ENCODE measurements around the gene NFATC2. TPM values are rescaled to one million over a fixed set of nuclear protein-coding genes. Genes with fewer than 3 reads are reported as not detected.

NFATC2 gene
- 1.6 TPM for polyA plus RNA-seq (ENCODE audit: insufficient read length)
- long read RNA-seq, donor 1 = 0 reads
- long read RNA-seq, donor 2 = 0 reads
- long read RNA-seq, donor 3 = 0 reads
- long read RNA-seq, donor 4 = 0 reads
- long read RNA-seq, donor 5 = 0 reads
- long read RNA-seq, donor 6 = 0 reads
- long read RNA-seq, donor 7 = 0 reads
- long read RNA-seq, donor 8 = 0 reads

DNA sequence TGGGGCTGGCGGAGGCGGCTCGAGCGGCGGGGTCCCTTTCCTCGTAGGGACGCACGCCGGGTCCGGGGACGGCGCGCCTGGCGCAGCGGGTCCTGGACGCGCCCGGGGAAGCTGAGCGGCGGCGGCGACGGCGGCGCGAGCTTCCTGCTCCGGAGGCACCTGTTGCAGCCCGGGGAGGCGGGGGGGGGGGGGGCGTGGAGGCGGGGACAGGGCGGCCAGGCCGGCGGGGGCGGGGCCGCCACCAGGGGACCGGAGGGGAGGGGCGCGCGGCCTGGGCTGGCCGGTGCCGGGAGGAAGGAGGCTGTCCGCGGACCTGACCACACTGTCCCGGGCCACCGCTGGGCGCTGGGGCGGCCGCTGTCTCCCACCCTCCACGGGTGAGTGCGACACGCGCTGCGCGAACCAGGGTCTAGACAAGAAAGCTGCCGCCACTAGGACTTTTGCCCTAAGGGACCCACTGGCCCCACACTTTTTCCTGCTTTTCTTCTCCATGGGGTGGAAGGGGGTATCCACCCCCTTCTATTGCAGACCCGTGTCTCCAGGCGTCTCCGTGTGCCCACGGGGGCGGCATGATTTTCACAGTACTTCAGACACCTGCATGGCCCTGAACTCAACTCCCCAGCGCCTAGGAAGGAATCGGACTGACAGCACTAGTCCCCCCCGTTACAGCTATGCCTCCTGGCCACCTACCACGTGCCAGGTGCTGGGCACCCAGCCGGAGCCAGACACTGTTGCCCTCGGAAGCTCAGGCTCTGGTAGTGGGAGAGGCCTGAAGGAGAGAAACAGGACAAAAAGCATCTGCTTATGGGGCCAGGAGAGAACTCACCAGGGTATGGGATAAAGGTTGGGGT is at the start of gene NFATC2:
NFATC2 (minus strand) TSS at position 149 of the 851 bp plus-strand sequence. CDS start 220 bp downstream, outside the sequence.
- no peak for DNase-seq

DNA sequence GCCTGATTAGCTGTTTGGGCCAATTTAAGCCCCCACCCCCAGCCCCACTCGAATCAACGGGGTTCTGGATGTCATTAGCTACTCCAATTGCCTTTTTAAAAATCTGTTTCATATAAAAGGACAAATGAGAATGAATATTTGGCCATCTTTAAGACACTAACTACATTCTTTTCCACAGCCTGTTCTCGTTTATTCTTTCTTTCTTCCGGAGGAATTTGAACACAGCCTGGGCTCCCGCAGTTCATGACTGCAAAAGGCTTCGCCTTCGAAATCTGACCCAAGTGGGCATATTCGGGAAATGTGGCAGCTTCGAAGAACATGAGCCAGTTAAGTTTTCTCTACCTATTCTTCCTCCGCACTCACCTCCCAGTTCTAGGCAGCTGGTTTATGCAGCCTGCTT is 49.4 kb upstream of the NFATC2 start:
- no peak for DNase-seq

DNA sequence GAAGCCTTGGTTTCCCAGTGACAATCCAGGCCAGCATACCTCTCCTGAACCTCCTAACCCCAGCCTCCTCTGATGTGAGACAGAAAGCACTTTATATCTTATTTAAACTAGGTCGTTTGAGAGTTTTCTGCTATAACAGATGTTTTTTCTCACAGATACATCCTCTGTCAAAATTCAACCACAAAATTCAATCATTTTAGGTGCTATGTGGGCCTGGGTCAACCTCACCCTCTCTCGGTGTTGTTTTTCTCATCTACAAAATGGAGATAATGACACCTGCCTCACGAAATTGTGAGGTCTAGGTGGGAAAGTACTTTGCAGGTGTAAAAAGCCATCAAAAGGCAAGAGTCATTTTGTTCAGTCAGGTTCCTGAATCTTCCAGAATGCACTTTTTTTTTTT is 46.2 kb upstream of the NFATC2 start:
- no peak for DNase-seq

DNA sequence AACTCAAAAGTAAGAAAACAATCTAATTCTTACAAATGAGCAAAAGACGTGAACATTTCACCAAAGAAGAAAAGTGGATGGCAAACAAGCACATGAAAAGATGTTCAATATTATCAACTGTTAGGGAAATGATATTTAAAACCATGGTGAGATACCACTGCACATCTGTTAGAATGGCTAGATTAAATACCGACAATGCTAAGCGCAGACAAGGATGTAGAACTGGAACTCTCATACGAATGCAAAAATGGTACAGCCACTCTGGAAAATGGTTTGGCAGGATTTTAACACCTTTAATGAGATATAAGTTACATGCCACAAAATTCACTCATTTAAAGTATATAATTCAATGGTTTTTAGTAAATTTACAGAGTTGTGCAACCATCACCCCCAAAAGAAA is 44.6 kb upstream of the NFATC2 start:
- DNase-seq = no peak

DNA sequence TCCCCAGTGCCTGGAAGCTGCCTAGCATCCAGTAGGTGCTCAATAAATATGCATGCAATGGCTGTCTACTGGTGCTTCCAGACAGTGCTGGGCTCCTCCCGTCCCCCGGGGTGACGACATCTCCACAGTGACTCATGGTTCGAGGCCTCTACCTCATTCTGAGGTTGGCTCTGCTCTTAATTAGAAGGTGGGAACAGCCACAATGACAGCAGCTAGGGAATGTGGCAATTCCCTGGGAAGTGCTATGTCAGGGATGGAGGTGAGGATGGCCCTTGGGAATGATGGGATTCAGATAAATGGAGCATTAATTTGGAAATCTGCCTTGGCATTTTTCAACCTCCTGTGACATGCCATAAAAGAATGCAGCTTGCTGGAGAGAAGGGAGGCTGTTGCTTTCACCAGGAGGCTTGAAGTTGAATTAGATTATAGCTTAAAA is 43.5 kb upstream of the NFATC2 start:
- no peak for DNase-seq

DNA sequence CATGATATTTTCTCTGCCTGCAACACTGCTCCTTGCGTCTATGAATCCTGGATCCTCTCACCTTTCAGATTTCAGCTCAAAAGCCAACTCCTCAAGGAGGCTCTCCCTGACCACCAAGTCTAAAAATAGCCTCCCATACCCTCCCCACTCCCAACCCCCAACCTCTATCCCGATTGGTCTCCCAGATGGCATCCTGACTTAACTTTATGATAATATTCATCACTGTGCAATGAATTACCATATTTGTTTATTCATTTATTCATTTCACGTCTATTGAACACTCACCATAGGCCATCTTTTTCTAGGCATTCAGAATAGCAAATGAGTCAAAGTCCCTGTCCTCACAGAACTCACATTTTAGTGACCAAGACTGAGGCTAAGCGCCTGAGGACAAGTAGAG is 42.6 kb upstream of the NFATC2 start:
- no peak for DNase-seq

DNA sequence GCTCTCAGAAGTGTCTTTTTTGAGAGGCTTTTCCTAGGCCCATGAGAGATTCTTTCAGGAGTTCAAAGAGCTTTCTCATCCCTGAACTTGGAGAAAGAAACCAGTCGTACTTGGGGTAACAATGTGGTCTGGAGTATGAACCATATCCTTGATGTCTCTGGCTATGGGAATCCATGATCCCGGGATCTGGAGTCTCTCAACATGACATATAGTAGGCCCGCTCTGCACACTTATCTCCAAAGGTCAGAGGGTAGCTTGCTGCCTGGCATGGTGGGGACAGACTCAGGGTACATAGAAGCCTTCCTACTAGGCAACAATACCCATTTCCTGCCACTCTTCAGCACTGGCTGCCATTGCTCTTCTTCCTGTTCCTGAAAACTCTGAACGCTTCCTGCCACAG is 42.2 kb upstream of the NFATC2 start:
- no peak for DNase-seq

DNA sequence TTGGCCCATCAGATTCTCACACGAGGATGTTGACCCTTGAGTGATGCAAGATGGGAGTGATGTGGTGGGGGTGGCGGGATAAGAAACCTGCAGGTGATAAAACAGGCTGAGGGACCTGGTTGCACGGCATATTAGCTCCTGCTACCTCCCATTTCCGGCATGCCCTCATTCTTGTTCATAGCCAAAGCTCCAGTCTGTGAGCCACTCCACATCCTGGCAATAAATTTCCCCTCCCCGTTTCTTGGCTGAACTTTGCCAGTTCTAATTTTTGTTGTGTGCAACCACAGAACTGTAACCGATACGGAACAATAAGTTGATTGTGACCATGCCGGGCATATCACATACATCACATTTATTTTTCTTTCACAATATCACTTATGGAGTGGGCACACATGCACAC is 41.6 kb upstream of the NFATC2 start:
- no peak for DNase-seq

DNA sequence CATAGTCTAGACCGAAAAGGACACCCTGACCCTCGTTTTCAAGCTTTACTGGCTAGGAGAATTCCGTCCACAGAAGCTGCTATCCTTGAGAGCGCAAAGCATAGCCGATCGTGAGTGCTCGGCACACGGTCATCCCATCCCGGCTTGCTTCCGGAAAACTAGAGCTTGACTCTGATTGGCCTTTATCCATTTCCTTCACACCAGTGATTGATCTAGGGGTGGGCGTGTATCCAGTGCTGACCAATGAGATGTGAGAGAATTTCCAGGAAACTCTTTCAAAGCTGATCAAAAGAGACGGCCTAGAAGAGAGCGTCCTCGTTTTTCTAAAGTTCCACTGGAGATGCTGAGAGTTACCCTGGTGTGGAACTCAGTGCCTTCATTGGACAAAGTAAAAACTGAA is 41.0 kb upstream of the NFATC2 start:
- no peak for DNase-seq

DNA sequence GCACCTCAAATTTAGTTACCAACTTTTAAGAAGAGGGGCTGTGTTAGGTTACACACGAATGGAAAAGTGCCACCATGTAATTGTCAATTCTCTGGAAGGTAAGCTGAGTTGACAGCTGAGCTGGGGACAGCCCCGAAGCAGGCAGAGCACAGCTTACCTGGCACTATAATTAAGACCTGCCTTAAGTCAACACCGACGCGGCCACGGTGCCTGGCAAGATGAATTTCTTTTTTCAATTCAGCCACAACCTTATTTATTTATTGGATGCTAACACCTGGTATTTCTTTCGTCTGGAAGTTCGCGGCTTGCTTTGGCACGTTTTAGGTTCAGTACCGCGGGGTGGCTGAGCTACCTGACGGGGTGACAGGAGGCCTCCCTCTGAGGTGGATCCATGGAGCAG is 40.6 kb upstream of the NFATC2 start:
- no peak for DNase-seq

DNA sequence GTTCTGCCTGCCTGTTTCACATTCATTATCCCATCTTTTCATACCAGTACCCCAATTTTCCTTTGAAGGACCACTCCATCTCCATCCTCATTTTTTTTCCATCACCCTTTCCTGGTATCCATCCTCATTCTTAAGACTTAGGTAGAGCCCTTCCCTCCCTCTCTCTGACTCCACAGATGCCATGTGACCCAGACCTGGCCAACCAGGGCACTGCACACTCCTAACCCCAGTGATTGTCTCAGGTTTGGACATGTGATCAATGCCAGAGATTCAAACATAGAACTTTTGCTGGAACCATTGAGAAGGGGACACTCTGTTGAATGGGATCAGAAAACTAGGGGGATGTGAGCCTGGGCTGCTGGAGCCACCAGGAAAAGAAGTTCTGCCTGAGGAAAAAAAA is 39.1 kb upstream of the NFATC2 start:
- no peak for DNase-seq

DNA sequence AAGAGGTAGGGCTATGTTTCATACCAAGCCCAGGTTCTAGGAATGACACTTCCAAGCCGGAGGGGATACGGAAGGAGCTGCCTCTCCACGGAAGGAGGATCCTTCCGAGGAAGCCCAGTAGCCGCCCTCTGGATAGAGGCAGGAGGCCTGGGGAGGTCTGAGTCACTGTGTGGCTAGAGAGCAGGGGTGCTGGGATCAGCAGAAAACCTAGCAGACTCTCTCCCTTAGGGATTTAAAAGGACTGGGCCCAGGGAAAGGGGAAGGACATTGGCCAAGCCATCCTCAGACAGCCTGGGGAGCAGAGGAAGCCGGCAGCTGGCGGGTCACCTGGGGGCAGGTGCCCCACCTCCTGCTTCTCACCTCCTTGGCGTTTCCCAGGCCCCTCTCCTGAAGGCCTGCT is 36.6 kb upstream of the NFATC2 start:
- DNase-seq = no peak

DNA sequence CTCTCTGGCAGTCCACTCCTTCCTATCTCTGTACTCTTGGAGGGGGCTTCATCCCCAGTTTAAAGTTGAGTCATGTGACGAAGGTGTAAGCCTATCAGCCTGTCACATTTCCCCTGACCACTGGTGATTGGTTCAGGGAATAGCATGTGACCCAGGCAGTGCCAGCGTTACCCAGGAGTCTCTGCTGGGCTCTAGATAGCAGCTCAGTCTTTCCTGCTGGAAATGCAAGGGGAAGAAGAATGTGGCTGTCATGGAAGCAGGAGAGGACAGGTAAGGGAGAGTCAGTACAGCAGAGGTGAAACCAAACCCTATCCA is 35.6 kb upstream of the NFATC2 start:
- DNase-seq = no peak

DNA sequence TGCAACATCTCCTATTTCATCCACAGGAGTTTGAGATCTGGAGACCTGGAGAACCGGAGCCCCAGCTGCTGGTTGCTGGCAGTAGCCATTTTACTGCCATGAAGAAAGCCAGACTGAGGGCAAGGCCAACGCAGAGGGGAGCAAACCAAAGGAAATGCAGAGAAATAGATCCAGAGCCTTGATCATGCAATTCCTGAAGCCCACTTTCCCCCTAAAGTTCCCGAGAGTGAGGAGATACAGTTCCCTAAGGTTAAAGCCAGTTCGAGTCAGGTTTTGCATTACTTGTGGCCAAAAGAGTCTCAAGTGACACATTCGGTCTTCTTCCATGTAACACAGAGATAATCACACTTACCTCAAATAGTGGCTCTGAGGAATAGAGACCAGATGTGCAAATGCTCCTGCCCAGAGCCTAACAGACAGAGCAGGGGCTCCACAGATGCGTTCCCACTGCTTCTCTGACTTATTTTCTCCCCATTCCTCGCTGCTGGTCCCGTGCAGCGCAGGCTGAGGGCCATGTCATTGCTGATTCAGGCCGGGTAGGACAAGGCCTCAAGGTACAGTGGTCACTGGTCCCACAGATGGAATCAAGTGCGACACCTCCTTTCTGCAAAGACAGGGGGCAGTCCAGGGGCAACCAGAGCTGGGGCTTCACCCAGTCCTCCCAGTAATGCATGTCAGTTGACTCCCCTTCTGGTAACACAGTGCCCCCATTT is 35.1 kb upstream of the NFATC2 start:
- DNase-seq = no peak

DNA sequence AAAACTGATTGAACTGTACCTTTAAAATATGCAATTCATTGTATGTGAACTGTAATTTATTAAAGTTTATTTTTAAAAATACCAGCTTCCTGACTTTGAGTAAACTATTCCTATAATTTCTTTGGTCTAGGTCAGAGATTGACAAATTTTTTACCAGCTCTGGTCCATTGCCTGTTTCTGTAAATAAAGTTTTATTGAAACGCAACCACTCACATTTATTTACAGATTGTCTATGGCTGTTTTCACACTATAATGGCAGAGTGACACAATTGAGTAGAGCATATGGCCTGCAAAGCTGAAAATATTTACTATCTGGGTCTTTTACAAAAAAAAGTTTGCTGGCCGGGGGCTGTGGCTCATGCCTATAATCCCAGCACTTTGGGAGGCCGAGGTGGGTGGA is 33.0 kb upstream of the NFATC2 start:
- DNase-seq = no peak

DNA sequence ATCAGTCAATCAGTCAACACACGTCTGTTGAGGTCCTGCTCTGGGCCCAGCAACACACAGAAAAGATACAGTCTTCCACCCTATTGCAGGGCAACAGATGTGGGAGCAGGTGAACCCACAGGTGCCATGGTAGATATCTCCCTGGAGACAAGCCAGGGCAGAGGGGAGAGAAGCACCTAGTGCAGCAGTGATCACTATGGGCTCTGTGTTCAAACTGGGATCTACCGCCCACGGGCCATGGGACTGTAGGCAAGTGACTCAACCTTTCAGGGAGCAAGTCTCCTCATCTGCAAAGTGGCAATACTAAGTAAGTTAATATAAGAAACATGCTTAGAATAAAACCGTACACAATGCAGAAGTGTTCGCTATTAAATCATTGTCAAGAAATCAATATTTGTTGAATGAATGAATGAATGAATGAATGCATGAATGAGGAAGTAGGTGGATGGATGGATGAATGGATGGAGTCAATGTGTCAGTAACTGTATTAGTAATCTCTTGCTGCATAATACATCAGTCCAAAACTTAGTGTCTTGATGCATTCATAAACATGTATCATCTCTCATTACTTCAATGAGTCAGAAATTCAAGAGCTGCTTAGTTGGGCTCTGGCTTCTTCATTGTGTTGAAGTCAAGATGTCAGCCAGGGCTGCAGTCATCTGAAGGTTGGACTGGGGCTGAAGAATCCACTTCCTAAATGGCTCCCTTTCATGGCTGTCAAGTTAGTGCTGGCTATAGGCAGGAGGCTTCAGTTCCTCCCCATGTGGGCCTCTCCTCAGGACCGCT is 31.9 kb upstream of the NFATC2 start:
- no peak for DNase-seq

DNA sequence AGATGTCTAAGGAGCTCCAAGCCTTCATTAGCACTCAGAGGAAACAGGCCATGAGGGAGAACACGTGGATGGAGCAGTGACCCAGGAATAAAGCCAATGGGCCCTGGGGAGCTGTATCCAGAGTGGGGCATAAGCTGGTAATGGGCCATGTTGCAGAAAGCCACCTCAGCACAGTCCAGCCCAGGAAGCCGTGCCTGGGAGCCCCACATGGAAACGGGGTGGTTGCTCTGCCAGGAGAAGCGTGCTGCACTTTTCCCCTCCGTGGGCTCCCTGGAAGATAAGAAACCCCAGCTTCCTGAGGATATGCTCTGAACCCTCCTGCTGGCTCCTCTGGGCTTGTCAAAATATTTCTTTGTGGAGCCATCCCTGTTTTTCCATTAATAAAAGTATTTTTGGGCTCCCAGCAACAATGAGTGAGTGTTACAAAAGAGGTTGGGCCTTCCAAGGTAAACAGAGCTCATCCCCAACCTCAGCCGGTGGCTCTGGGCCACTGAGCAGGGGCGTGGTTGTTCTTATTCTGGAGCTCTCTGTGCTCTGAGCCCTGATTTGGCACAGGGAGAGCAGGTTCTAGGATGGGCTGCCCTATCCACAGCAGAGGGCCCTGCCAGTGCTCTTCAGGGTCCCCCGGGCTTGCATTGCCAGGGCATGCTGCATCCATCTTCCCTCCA is 31.2 kb upstream of the NFATC2 start:
- DNase-seq = no peak

DNA sequence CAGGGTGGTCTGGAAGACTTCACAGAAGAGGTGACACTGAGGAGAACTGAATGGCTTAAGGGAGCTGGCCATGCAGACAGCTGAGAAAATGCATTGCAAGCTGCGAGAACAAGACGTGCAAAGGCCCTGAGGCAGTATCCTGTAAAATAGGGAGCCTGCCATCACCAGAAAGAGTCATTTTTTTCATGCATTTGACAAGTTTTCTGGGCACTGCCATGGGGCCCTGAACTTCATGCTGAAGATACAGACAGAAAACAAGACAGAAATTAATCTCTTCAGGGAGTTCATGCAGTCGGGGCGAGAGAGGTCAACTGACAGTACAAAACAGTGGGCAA is 28.9 kb upstream of the NFATC2 start:
- no peak for DNase-seq

DNA sequence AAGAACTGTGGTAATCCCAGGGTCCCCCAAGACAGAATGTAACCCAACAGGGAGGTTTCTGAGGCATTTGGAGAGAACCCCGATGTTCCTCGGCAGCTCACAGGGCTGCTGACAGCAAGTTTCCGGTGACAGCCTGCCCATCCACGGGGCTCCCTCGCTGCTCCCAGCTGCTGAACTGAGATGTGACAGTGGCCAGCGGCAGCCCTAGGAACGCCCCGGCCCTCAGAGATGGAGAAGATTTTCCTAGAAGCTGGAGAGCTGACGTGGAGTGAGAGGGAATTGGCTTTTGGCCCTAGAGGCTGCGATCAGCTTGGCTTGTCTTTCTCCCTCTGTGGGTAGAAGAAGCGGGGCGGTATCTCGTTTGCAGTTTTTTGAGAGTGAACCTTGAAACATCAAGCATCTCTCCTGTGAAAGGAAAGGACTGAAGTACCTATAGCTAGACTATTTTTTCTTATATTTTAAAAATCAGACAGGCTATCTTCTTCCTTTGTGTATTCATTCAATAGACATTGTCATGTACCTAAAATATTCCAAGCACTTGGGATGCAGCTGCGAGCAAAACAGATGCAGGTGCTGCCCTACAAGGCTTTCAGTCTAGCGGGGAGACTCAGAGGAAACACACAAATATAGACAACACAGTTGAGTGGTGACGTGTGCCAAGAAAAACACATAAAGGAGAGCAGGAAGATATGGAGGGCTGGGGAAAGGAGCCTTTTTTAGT is 28.4 kb upstream of the NFATC2 start:
- DNase-seq = no peak

DNA sequence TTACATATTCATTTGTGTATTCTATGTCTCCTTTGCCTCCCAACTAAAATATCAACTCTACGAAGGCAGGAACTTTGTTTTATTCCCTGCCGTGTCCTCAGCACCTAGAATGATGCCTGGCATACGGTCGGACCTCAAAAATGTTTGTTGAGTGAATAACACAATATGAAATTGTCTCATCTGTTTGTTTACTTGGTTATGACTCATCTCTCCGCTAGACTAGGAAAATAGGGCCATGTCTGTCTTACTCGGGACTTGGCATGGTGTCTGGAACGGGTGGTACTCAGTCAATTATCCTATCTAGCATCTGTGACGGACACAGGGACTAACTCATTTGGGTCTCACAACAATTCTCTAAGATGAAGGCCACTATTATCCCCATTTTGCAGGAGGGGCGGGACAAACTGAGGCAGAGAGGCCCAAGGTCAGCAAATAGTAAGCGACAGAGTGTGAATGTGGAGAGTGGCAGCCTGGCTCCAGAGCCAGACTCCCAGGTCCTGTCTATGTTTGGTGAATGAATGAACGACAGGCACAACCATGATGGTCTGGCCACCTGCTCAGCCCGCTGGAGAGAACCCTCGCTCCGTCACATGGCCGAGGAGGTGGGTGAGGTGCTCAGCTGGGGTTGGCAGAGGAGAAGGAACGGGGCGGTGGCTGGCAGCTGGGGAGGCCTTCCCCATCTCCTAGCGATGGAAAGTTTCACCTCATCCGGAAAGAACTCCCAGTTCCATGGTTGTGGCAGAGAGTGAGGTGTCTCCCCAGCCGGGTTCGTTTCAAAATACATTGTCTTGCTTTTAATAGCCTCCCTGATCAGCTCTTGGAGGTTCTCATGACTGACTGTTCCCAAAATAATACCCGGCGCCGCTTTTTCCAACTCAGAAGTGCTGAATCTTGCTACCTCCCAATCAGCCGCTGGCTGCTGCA is 27.6 kb upstream of the NFATC2 start:
- DNase-seq = no peak
